H9 (cell line): ENCODE results near the gene NCF2. TPM values are rescaled to one million over a fixed set of nuclear protein-coding genes. Genes with fewer than 3 reads are reported as not detected.

Experiments
- DNase-seq: peaks from one replicate; pipeline ENCODE4 v3.0.0-alpha.2; 2017
- H2AFZ ChIP-seq: one replicate; pipeline ENCODE4 v1.6.1; 2013; ENCODE audit warnings: mild to moderate bottlenecking, low read length, control low read depth, moderate library complexity
- H2AK5ac ChIP-seq: 2 replicates; pipeline ENCODE4 v1.6.1; 2013; ENCODE audit warnings: low read length, control low read depth, mixed read lengths; ENCODE audit not compliant: insufficient read length
- H2BK120ac ChIP-seq: one replicate; pipeline ENCODE4 v1.6.1; 2013; ENCODE audit warnings: low read depth, mild to moderate bottlenecking, low read length, control low read depth, inconsistent platforms; ENCODE audit not compliant: poor library complexity, severe bottlenecking
- H2BK12ac ChIP-seq: 2 replicates; pipeline ENCODE4 v1.6.1; 2013; ENCODE audit warnings: low read length, control low read depth, mixed read lengths, low read depth; ENCODE audit not compliant: insufficient read length
- H2BK15ac ChIP-seq: 2 replicates; pipeline ENCODE4 v1.6.1; 2013; ENCODE audit warnings: low read depth, low read length, control low read depth
- H2BK20ac ChIP-seq: one replicate; pipeline ENCODE4 v1.6.1; 2013; ENCODE audit warnings: low read depth, mild to moderate bottlenecking, low read length, control low read depth, inconsistent platforms; ENCODE audit not compliant: poor library complexity, severe bottlenecking
- H2BK5ac ChIP-seq: 2 replicates; pipeline ENCODE4 v1.6.1; 2013; ENCODE audit warnings: low read length, control low read depth, mixed read lengths; ENCODE audit not compliant: insufficient read length
- H3K14ac ChIP-seq: 2 replicates; pipeline ENCODE4 v1.6.1; 2013; ENCODE audit warnings: low read length, control low read depth; ENCODE audit not compliant: insufficient read depth
- H3K18ac ChIP-seq: 2 replicates; pipeline ENCODE4 v1.6.1; 2013; ENCODE audit warnings: low read depth, mild to moderate bottlenecking, mixed read lengths, low read length, control low read depth; ENCODE audit not compliant: insufficient read length
- H3K23ac ChIP-seq: 2 replicates; pipeline ENCODE4 v1.6.1; 2013; ENCODE audit warnings: low read length, control low read depth, mixed read lengths, low read depth; ENCODE audit not compliant: insufficient read length
- H3K23me2 ChIP-seq: 2 replicates; pipeline ENCODE4 v1.6.1; 2013; ENCODE audit warnings: low read depth, mild to moderate bottlenecking, mixed read lengths, low read length, control low read depth; ENCODE audit not compliant: insufficient read length, poor library complexity, severe bottlenecking
- H3K27ac ChIP-seq: 2 replicates; pipeline ENCODE4 v1.5.1; 2013; ENCODE audit warnings: low read length, control low read depth, mixed read lengths, low read depth; ENCODE audit not compliant: insufficient read length
- H3K27me3 ChIP-seq: 2 replicates; pipeline ENCODE4 v1.6.1; 2013; ENCODE audit warnings: low read length, control low read depth, inconsistent platforms; ENCODE audit not compliant: insufficient read depth
- H3K4ac ChIP-seq: 2 replicates; pipeline ENCODE4 v1.6.1; 2013; ENCODE audit warnings: low read depth, mild to moderate bottlenecking, control low read depth, inconsistent platforms, low read length, moderate library complexity
- H3K4me1 ChIP-seq: 2 replicates; pipeline ENCODE4 v1.6.1; 2013; ENCODE audit warnings: low read length, control low read depth, inconsistent platforms; ENCODE audit not compliant: insufficient read depth
- H3K4me2 ChIP-seq: 2 replicates; pipeline ENCODE4 v1.6.1; 2013; ENCODE audit warnings: low read length, control low read depth, mixed read lengths; ENCODE audit not compliant: insufficient read length, insufficient read depth
- H3K56ac ChIP-seq: 2 replicates; pipeline ENCODE4 v1.6.1; 2013; ENCODE audit warnings: low read depth, mild to moderate bottlenecking, mixed read lengths, low read length, control low read depth; ENCODE audit not compliant: insufficient read length
- H3K79me1 ChIP-seq: 2 replicates; pipeline ENCODE4 v1.6.1; 2013; ENCODE audit warnings: low read depth, mild to moderate bottlenecking, moderate library complexity, low read length, control low read depth, inconsistent platforms; ENCODE audit not compliant: insufficient read depth, poor library complexity, severe bottlenecking
- H3K79me2 ChIP-seq: 2 replicates; pipeline ENCODE4 v1.6.1; 2013; ENCODE audit warnings: low read length, control low read depth, inconsistent platforms; ENCODE audit not compliant: insufficient read depth
- H3K9ac ChIP-seq: 2 replicates; pipeline ENCODE4 v1.6.1; 2013; ENCODE audit warnings: low read length, control low read depth, mixed read lengths; ENCODE audit not compliant: insufficient read length; ENCODE audit errors: extremely low read depth
- H3K9me3 ChIP-seq: one replicate; pipeline ENCODE4 v1.6.1; 2013; ENCODE audit warnings: low read depth, low read length, inconsistent platforms; ENCODE audit not compliant: control insufficient read depth
- H3T11ph ChIP-seq: one replicate; pipeline ENCODE4 v1.6.1; 2013; ENCODE audit warnings: mild to moderate bottlenecking, low read length, control low read depth, inconsistent platforms
- H4K20me1 ChIP-seq: one replicate; pipeline ENCODE4 v1.6.1; 2013; ENCODE audit not compliant: control insufficient read depth, insufficient read length, insufficient read depth
- H4K5ac ChIP-seq: 2 replicates; pipeline ENCODE4 v1.6.1; 2013; ENCODE audit warnings: low read depth, mild to moderate bottlenecking, mixed read lengths, low read length, control low read depth; ENCODE audit not compliant: insufficient read length
- H4K8ac ChIP-seq: replicated peaks from 2 replicates; pipeline ENCODE4 v1.6.1; 2013; ENCODE audit warnings: low read length, control low read depth, mixed read lengths, low read depth; ENCODE audit not compliant: insufficient read length
- H4K91ac ChIP-seq: 2 replicates; pipeline ENCODE4 v1.6.1; 2013; ENCODE audit warnings: low read depth, mild to moderate bottlenecking, moderate library complexity, mixed read lengths, low read length, control low read depth; ENCODE audit not compliant: insufficient read length
- H3K27ac Mint-ChIP-seq, 3 experiments: 2 replicates in 2 of 3; 3 replicates in 1 of 3; pipeline ENCODE4 v1.8.0; 2020 to 2021; ENCODE audit warnings: mixed read lengths in 3 of 3, mild to moderate bottlenecking in 1 of 3, moderate library complexity in 1 of 3
- H3K27me3 Mint-ChIP-seq: 2 replicates; pipeline ENCODE4 v1.8.0; 2021; ENCODE audit warnings: low read depth, mild to moderate bottlenecking, moderate library complexity, mixed read lengths
- H3K36me3 Mint-ChIP-seq, 3 experiments: 2 replicates in 2 of 3; 3 replicates in 1 of 3; pipeline ENCODE4 v1.8.0; 2020 to 2021; ENCODE audit warnings: low read depth in 3 of 3, mixed read lengths in 3 of 3; ENCODE audit not compliant: insufficient read depth in 1 of 3
- H3K4me1 Mint-ChIP-seq, 2 experiments: 2 replicates each; pipeline ENCODE4 v1.8.0; 2020; ENCODE audit warnings: mixed read lengths in 2 of 2
- H3K4me3 Mint-ChIP-seq, 2 experiments: 2 replicates in 1 of 2; 3 replicates in 1 of 2; pipeline ENCODE4 v1.8.0; 2020 to 2021; ENCODE audit warnings: mild to moderate bottlenecking in 2 of 2, mixed read lengths in 2 of 2, moderate library complexity in 1 of 2
- H3K9me3 Mint-ChIP-seq, 2 experiments: 2 replicates in 1 of 2; 3 replicates in 1 of 2; pipeline ENCODE4 v1.8.0; 2020; ENCODE audit warnings: mild to moderate bottlenecking in 2 of 2, mixed read lengths in 2 of 2, moderate library complexity in 1 of 2
- WGBS: extraction: QIAGEN DNeasy Blood & Tissue Kit; methylation state at CpG from one replicate; pipeline ENCODE4 v1.1.7; 2013; ENCODE audit warnings: missing lambda C conversion rate, low lambda C conversion rate, mixed read lengths; ENCODE audit not compliant: insufficient read length; ENCODE audit errors: extremely low coverage; 5-methylcytosine and 5-hydroxymethylcytosine counted together
- total RNA-seq: library from RNA; stranded (reverse); gene quantifications from 2 replicates; pipeline ENCODE4 v1.2.1, GENCODE V29; 2021
- TF ChIP-seq, protein P1 (sequence below): fragments of 200-600 bp; sonication (generic); conservative IDR thresholded peaks from 3 replicates; pipeline ENCODE4 v1.8.0; 2021; ENCODE audit warnings: antibody characterized with exemption, mild to moderate bottlenecking

NCF2 gene
- total RNA-seq, 1 experiment from 2014 or later: not detected

DNA sequence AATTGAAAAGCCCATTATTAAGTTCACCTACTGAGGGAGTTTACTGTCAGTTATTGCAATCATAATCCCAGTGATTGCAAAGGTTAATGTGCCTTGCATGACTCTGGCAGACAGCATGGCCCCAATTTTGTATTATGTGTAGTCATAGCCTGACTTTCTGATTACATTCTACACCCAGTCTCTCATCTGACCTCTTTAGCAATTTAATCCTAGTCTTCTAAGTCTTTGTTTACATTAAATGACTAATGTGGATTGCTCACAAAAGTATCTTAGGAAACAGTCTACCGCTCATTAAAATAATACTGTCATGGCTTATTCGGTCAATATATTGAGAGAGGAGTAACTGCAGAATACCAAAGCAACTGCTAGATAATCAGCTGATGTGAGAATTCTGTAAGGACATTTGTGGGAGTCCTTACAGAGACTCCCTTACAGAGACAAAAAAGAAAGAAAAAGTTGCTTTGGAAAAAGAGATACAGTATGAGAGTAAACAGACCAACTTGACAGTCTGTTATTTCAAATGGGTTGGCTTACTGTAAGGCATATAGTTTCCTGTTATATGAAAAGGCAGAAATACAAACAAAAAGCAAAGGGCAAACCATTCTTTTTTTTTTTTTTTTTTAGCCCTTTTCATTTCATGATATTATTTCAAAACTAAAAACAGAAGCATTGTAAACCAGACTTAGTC is 75.1 kb downstream of the NCF2 start:
- Histone ChIP-seq H3K14ac (no peak overlapping the region), H3K27ac (no peak overlapping the region), H3K4ac (no peak overlapping the region), H2BK5ac (no peak overlapping the region), H4K20me1 (no peaks in the 10 kb centered on the region), H3K79me2 (peaks cover 2% of the 10 kb centered on the region; the same call in 1 of the 2 replicates), H3K9me3 (no peaks in the 10 kb centered on the region), H2BK15ac (no peak overlapping the region), H4K8ac (no peak overlapping the region), H4K91ac (no peak overlapping the region), H3K18ac (no peak overlapping the region), H2AK5ac (no peak overlapping the region), H2BK12ac (no peak overlapping the region), H3K4me1 (peaks cover 2% of the 10 kb centered on the region; the same call in 1 of the 2 replicates), H3K4me2 (no peak overlapping the region), H3K9ac (no peak overlapping the region), H2AFZ (no peak overlapping the region), H3K23ac (no peak overlapping the region), H4K5ac (no peak overlapping the region), H3K79me1 (peaks cover 2% of the 10 kb centered on the region), H3T11ph (no peak overlapping the region), H2BK120ac (no peak overlapping the region), H3K23me2 (no peaks in the 10 kb centered on the region), H3K27me3 (no peaks in the 10 kb centered on the region), H2BK20ac (no peak overlapping the region), H3K56ac (no peak overlapping the region)
- Mint-ChIP-seq H3K9me3 (no peaks in the 10 kb centered on the region), H3K36me3 (peaks cover 3 to 34% (median 27%) of the 10 kb centered on the region in 3 experiments; a peak in 6 of 7 replicates), H3K4me1 (peaks cover 17 to 24% of the 10 kb centered on the region in 2 experiments), H3K4me3 (no peak overlapping the region), H3K27me3 (no peaks in the 10 kb centered on the region), H3K27ac (peak overlapping the region in 1 of 3 experiments; percentile 12; a peak in 1 of 7 replicates)
- WGBS: no CpG with 5 or more reads among the region's 2 CpGs
- TF ChIP-seq, protein P1, sequence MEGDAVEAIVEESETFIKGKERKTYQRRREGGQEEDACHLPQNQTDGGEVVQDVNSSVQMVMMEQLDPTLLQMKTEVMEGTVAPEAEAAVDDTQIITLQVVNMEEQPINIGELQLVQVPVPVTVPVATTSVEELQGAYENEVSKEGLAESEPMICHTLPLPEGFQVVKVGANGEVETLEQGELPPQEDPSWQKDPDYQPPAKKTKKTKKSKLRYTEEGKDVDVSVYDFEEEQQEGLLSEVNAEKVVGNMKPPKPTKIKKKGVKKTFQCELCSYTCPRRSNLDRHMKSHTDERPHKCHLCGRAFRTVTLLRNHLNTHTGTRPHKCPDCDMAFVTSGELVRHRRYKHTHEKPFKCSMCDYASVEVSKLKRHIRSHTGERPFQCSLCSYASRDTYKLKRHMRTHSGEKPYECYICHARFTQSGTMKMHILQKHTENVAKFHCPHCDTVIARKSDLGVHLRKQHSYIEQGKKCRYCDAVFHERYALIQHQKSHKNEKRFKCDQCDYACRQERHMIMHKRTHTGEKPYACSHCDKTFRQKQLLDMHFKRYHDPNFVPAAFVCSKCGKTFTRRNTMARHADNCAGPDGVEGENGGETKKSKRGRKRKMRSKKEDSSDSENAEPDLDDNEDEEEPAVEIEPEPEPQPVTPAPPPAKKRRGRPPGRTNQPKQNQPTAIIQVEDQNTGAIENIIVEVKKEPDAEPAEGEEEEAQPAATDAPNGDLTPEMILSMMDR: no peak
- DNase-seq: no peak
